ENCODE data around the gene XPO4.
A peak's percentile ranks its signal among the peaks of the same experiment; 100 is the strongest.
"Not testable (repeated sequence)": the region's sequence is repeated elsewhere in the genome, so short reads cannot be mapped to it uniquely, and the experiment has no call there.

Gene XPO4

GRCh38 chr13:20873348-20873747, 29.2 kb downstream of the XPO4 start:
- Histone ChIP-seq H3K4me3 (ENCODE audit: low read depth, low read length) (no peak overlapping the region), H3K9me3 (no peaks in the 10 kb centered on the region), H3K36me3 (no peaks in the 10 kb centered on the region; the same call in none of the 2 replicates), H3K27me3 (no peaks in the 10 kb centered on the region), H3K4me1 (peaks cover 4% of the 10 kb centered on the region; the same call in 1 of the 2 replicates)
- TF ChIP-seq CTCF (IDR thresholded peaks at IDR 0.05; ENCODE audit: low read depth, low read length), result no peak
- DNase-seq, result no peak

DNA sequence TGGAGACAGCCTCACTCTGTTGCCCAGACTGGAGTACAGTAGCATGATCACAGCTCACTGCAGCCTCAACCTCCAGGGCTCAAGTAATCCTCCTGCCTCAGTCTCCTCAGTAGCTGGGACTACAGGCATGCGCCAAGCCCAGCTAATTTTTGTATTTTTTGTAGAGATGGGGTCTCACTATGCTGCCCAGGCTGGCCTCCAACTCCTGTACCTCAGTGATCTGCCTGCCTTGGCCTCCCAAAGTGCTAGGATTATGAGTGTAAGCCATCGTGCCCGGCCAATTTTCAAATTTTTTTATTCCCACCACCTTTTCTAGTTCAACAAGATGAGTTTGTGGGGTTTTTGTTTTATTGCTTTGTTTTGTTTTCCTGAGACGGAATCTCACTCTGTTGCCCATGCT, 31.7 kb downstream of the XPO4 start:
- TF ChIP-seq CTCF (IDR thresholded peaks at IDR 0.05; ENCODE audit: low read depth, low read length), result no peak

GRCh38 chr13:20869540-20869939, 33.0 kb downstream of the XPO4 start:
- H3K36me3 ChIP-seq, result peaks cover 2% of the 10 kb centered on the region; the same call in 1 of the 2 replicates
- peak; percentile 17; the same call in 1 of the 2 replicates for TF ChIP-seq CTCF (IDR thresholded peaks at IDR 0.05; ENCODE audit: low read depth, low read length)
- no peaks in the 10 kb centered on the region for H3K9me3 ChIP-seq
- H3K27me3 ChIP-seq, result no peaks in the 10 kb centered on the region
- H3K4me3 ChIP-seq (ENCODE audit: low read depth, low read length), result no peak overlapping the region
- H3K4me1 ChIP-seq, result peaks cover 6% of the 10 kb centered on the region
- no peak for DNase-seq

More for the DNA sequence above, 31.7 kb downstream of the XPO4 start:
- no peak overlapping the region for H3K4me3 ChIP-seq (ENCODE audit: low read depth, low read length)
- H3K27me3 ChIP-seq, result no peaks in the 10 kb centered on the region
- H3K4me1 ChIP-seq, result peaks cover 6% of the 10 kb centered on the region
- H3K9me3 ChIP-seq, result no peaks in the 10 kb centered on the region
- H3K36me3 ChIP-seq, result peaks cover 2% of the 10 kb centered on the region; the same call in 1 of the 2 replicates
- no peak for DNase-seq

GRCh38 chr13:20867408-20867807, 35.1 kb downstream of the XPO4 start:
- peaks cover 6% of the 10 kb centered on the region for H3K4me1 ChIP-seq
- no peak overlapping the region for H3K4me3 ChIP-seq (ENCODE audit: low read depth, low read length)
- H3K36me3 ChIP-seq, result peaks cover 7% of the 10 kb centered on the region
- H3K27me3 ChIP-seq, result no peaks in the 10 kb centered on the region
- DNase-seq, result no peak
- TF ChIP-seq CTCF (IDR thresholded peaks at IDR 0.05; ENCODE audit: low read depth, low read length), result no peak
- H3K9me3 ChIP-seq, result no peaks in the 10 kb centered on the region

DNA sequence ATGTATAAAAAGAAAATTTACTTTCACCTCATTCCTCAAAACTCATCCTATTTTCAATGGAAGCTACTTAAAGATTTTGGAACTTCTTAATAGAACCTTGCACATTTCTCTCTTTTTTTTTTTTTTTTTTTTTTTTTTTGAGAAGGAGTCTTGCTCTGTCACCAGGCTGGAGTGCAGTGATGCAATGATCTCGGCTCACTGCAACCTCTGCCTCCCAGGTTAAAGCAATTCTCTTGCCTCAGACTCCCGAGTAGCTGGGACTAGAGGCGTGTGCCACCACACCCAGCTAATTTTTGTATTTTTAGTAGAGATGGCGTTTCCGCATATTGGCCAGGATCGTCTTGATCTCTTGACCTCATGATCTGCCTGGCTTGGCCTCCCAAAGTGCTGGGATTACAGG, 40.9 kb downstream of the XPO4 start:
- peaks cover 16% of the 10 kb centered on the region for H3K36me3 ChIP-seq
- H3K4me3 ChIP-seq (ENCODE audit: low read depth, low read length); H3K4me1 ChIP-seq; DNase-seq; H3K27me3 ChIP-seq; H3K9me3 ChIP-seq: not testable (repeated sequence)

DNA sequence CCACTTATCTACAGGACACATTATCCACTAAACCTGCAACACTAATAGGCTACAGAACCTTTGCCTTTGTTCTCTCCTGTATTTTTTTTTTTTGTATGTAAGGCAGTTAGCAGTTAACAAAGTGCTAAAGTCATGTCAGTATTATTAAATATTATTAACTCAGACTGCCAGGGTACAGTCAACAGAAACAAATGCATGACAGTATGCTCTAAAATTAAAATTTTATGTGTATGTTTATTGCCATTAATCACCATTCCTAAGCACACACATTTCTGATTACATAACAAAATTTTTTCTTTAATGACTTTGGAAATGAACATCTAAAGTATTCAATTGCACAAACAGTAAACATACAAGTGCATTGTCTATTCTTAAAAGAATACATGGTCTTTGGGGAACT, 41.7 kb downstream of the XPO4 start:
- no peak for DNase-seq
- no peaks in the 10 kb centered on the region for H3K4me1 ChIP-seq
- no peaks in the 10 kb centered on the region for H3K9me3 ChIP-seq
- no peak for TF ChIP-seq CTCF (IDR thresholded peaks at IDR 0.05; ENCODE audit: low read depth, low read length)
- peaks cover 23% of the 10 kb centered on the region for H3K36me3 ChIP-seq
- no peak overlapping the region for H3K4me3 ChIP-seq (ENCODE audit: low read depth, low read length)
- no peaks in the 10 kb centered on the region for H3K27me3 ChIP-seq

GRCh38 chr13:20856650-20857049, 45.9 kb downstream of the XPO4 start:
- no peak for DNase-seq
- H3K9me3 ChIP-seq, result no peaks in the 10 kb centered on the region
- H3K27me3 ChIP-seq, result no peaks in the 10 kb centered on the region
- no peaks in the 10 kb centered on the region for H3K4me1 ChIP-seq
- no peak for TF ChIP-seq CTCF (IDR thresholded peaks at IDR 0.05; ENCODE audit: low read depth, low read length)
- peaks cover 22% of the 10 kb centered on the region for H3K36me3 ChIP-seq
- no peak overlapping the region for H3K4me3 ChIP-seq (ENCODE audit: low read depth, low read length)
